PFSK-1 (cell line): ENCODE results near the gene SUCLG2.

Experiments
- POLR2AphosphoS5 ChIP-seq: IDR thresholded peaks from 2 replicates; pipeline ENCODE4 v1.6.1; 2012; ENCODE audit warnings: low read depth, mild to moderate bottlenecking, control low read depth, low read length, moderate library complexity
- TAF1 ChIP-seq: IDR thresholded peaks from 2 replicates; pipeline ENCODE4 v1.6.1; 2012; ENCODE audit warnings: low read length, control low read depth, borderline replicate concordance; ENCODE audit not compliant: insufficient read depth
- TF ChIP-seq, protein P1 (sequence below), 2 experiments: IDR thresholded peaks; 2 replicates each; pipeline versions ENCODE4 v1.6.1 to v1.8.0; 2011 to 2012; ENCODE audit warnings: low read depth in 2 of 2, low read length in 2 of 2, control low read depth in 1 of 2, inconsistent platforms in 1 of 2, mild to moderate bottlenecking in 1 of 2, moderate library complexity in 1 of 2; ENCODE audit not compliant: insufficient read depth in 1 of 2

DNA sequence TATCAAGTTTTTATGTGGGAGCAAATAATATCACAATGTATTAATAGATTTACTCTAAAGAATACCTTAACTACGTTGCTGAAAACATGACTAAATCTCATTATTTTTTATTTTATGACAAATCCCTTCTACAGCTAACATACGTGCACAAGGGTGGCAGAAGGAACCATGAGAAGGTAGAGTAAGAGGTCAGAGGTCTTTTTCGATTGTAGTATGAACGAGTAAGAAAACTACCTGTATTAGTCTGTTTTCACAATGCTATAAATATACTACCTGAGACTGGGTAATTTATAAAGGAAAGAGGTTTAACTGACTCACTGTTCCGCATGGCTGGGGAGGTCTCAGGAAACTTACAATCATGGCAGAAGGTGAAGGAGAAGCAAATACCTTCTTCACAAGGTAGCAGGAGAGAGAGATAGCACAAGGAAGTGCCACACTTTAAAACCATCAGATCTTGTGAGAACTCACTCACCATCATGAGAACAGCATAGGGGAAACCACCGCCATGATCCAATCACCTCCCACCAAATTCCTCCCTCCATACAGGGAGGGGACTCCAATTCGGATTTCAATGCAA, 95.3 kb downstream of the SUCLG2 start:
- TF ChIP-seq POLR2AphosphoS5 (no peak), TAF1 (no peak)
- TF ChIP-seq, protein P1, sequence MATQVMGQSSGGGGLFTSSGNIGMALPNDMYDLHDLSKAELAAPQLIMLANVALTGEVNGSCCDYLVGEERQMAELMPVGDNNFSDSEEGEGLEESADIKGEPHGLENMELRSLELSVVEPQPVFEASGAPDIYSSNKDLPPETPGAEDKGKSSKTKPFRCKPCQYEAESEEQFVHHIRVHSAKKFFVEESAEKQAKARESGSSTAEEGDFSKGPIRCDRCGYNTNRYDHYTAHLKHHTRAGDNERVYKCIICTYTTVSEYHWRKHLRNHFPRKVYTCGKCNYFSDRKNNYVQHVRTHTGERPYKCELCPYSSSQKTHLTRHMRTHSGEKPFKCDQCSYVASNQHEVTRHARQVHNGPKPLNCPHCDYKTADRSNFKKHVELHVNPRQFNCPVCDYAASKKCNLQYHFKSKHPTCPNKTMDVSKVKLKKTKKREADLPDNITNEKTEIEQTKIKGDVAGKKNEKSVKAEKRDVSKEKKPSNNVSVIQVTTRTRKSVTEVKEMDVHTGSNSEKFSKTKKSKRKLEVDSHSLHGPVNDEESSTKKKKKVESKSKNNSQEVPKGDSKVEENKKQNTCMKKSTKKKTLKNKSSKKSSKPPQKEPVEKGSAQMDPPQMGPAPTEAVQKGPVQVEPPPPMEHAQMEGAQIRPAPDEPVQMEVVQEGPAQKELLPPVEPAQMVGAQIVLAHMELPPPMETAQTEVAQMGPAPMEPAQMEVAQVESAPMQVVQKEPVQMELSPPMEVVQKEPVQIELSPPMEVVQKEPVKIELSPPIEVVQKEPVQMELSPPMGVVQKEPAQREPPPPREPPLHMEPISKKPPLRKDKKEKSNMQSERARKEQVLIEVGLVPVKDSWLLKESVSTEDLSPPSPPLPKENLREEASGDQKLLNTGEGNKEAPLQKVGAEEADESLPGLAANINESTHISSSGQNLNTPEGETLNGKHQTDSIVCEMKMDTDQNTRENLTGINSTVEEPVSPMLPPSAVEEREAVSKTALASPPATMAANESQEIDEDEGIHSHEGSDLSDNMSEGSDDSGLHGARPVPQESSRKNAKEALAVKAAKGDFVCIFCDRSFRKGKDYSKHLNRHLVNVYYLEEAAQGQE (IDR thresholded peaks at IDR 0.05; ENCODE audit: insufficient read depth in 1 of 2, low read depth in 2 of 2, low read length in 2 of 2): no peak
